HG02943 (cell line): ENCODE results near the gene RPL14.

Experiments used
- ATAC-seq: cut with Tn5 transposase; IDR thresholded peaks from one replicate; pipeline ENCODE4 v1.9.1; 2021; ENCODE audit warnings: mild to moderate bottlenecking, low read depth, moderate library complexity; ENCODE audit not compliant: unreplicated experiment

RPL14 gene

DNA sequence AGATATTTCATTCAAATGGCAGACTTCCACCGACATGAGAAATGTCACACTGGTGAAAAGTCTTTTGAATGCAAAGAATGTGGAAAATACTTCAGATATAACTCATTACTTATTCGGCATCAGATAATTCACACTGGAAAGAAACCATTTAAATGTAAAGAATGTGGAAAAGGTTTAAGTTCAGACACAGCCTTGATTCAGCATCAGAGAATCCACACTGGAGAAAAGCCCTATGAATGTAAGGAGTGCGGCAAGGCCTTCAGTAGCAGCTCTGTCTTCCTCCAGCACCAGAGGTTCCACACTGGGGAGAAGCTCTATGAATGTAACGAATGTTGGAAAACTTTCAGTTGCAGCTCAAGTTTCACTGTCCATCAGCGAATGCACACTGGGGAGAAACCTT, 59.1 kb downstream of the RPL14 start:
- no peak for ATAC-seq

DNA sequence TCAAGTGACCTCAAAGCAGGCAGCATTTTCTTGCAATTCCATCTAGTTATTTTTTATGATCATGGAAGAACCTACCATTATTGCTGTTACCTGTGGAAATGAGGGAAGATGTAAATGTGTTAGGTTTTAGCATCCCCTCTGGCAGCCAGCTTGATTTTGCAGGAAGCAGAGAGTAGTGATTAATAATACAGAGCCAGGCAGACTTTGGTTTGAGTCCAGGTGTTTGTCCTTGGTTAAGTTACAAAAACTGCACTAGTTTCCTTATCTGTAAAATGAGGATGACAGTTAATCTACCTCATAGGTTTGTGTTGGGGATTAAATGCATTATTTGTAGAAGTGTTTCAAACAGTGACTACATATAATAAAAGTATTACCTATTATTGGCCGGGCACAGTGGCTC, 60.9 kb downstream of the RPL14 start:
- ATAC-seq, result no peak
